Central memory CD4-positive, alpha-beta T cell (primary cell): Measurements from ENCODE around the gene CTNNA2.

Source experiments
- DNase-seq: peaks from one replicate; pipeline ENCODE4 v3.0.0; 2022

CTNNA2 gene

GRCh38 chr2:80638783-80639182 lies 1125.9 kb downstream of the CTNNA2 start:
- DNase-seq, result no peak

GRCh38 chr2:80642465-80642864 lies 1129.6 kb downstream of the CTNNA2 start:
- DNase-seq, result no peak

- DNase-seq, result no peak
Observed at GRCh38 chr2:80643598-80643997, 1130.7 kb downstream of the CTNNA2 start.

- DNase-seq, result no peak
Observed at GRCh38 chr2:80651435-80651834, 1138.6 kb downstream of the CTNNA2 start.

DNA sequence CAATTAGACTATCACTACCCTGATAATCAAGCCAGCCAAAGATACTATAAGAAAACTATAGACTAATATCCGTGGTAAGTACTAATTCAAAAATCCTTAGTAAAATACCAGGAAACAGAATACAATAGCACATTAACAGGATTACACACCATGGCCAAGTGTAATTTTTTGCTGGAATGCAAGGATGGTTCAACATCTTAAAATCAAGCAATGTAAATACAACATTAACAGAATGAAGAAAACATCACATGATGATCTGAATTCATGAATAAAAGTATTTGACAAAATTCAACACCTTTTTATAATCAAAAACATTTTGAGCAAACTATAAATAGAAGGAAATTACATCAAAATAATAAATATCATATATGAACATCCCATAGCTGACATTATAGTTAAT lies 1142.4 kb downstream of the CTNNA2 start:
- no peak for DNase-seq

- DNase-seq, result no peak
Observed at GRCh38 chr2:80670763-80671162, 1157.9 kb downstream of the CTNNA2 start.

DNA sequence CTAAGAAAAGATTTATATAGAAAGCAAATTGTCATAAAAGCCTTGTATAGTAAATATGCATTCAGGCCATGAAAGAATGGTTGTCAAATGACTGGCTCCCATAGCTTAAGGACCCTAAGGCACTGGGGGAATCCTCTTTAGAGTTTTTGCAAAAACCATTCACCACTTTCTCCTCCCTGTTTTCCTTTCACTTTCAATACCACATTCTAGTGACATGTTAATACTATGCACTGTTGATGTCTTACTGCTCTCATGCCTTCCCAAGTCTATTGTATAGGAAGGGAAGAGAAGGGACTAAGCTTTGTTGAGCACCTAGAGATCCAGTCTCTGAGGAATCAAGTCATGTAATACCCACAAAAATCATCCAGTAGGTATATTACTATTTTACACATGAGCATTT lies 1174.7 kb downstream of the CTNNA2 start:
- DNase-seq, result no peak

DNA sequence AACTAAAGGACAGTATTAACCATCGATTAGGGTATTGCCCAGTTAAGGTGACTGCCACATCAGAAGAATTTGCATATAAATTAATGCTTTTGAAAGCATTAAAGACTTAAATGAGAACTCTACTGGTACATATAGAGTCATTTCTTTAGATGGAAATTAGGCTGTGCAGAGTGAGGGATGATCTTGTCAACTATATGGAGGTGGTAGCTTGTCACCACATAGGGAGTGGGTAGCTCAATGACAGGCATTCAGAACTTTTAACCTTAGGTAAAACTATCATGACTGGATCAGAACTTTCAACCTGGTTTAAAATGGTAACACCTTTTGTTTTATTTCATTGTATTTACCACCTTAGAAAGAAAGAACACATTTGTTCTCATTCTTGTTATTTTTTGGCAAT lies 1176.3 kb downstream of the CTNNA2 start:
- no peak for DNase-seq
